ENCODE data around the gene RNF141.

Gene RNF141

GRCh38 chr11:10522921-10523320 lies 18.1 kb downstream of the RNF141 start:
- DNase-seq (ENCODE audit: low read depth in 3 of 3), result no peak

- DNase-seq (ENCODE audit: low read depth in 3 of 3), result no peak
Observed at GRCh38 chr11:10522276-10522675, 18.7 kb downstream of the RNF141 start.

- DNase-seq (ENCODE audit: low read depth in 3 of 3), result no peak
Observed at GRCh38 chr11:10520562-10520961, 20.4 kb downstream of the RNF141 start.

GRCh38 chr11:10519630-10520029 lies 21.4 kb downstream of the RNF141 start:
- DNase-seq (ENCODE audit: low read depth in 3 of 3), result no peak

- no peak for DNase-seq (ENCODE audit: low read depth in 3 of 3)
Observed at GRCh38 chr11:10518891-10519290, 22.1 kb downstream of the RNF141 start.

- DNase-seq (ENCODE audit: low read depth in 3 of 3), result no peak
Observed at GRCh38 chr11:10518123-10518522, 22.9 kb downstream of the RNF141 start.

GRCh38 chr11:10515418-10515817 lies 25.6 kb downstream of the RNF141 start:
- no peak for DNase-seq (ENCODE audit: low read depth in 3 of 3)

GRCh38 chr11:10514709-10515108 lies 26.3 kb downstream of the RNF141 start:
- no peak for DNase-seq (ENCODE audit: low read depth in 3 of 3)

- no peak for DNase-seq (ENCODE audit: low read depth in 3 of 3)
Observed at GRCh38 chr11:10514202-10514601, 26.8 kb downstream of the RNF141 start.

GRCh38 chr11:10511181-10511621 lies 29.8 kb downstream of the RNF141 start:
- DNase-seq (ENCODE audit: low read depth in 3 of 3), result no peak

- DNase-seq (ENCODE audit: low read depth in 3 of 3), result no peak
Observed at GRCh38 chr11:10506008-10506370, 35.0 kb downstream of the RNF141 start.

GRCh38 chr11:10505278-10506007 lies 35.5 kb downstream of the RNF141 start:
- no peak for DNase-seq (ENCODE audit: low read depth in 3 of 3)

GRCh38 chr11:10504490-10504889 lies 36.5 kb downstream of the RNF141 start:
- DNase-seq (ENCODE audit: low read depth in 3 of 3), result no peak

- DNase-seq (ENCODE audit: low read depth in 3 of 3), result no peak
Observed at GRCh38 chr11:10503777-10504480, 37.1 kb downstream of the RNF141 start.

GRCh38 chr11:10503221-10503620 lies 37.8 kb downstream of the RNF141 start:
- no peak for DNase-seq (ENCODE audit: low read depth in 3 of 3)

GRCh38 chr11:10502770-10503169 lies 38.2 kb downstream of the RNF141 start:
- no peak for DNase-seq (ENCODE audit: low read depth in 3 of 3)

- DNase-seq (ENCODE audit: low read depth in 3 of 3), result no peak
Observed at GRCh38 chr11:10502065-10502680, 38.8 kb downstream of the RNF141 start.

GRCh38 chr11:10500757-10501684 lies 40.0 kb downstream of the RNF141 start:
- DNase-seq (ENCODE audit: low read depth in 3 of 3), result no peak

GRCh38 chr11:10499874-10500601 lies 40.9 kb downstream of the RNF141 start:
- no peak for DNase-seq (ENCODE audit: low read depth in 3 of 3)

- DNase-seq (ENCODE audit: low read depth in 3 of 3), result no peak
Observed at GRCh38 chr11:10499452-10499851, 41.5 kb downstream of the RNF141 start.

Measured in stimulated activated CD4-positive, alpha-beta T cell treated with anti-CD3 and anti-CD28 coated beads, TNF-alpha, amount 100 ng/mL, for 48 hours (primary cell).